ENCODE data around the gene APOL3. TPM values are rescaled to one million over a fixed set of nuclear protein-coding genes. Genes with fewer than 3 reads are reported as not detected.
A peak's percentile ranks its signal among the peaks of the same experiment; 100 is the strongest.

The APOL3 gene
- total and polyA plus RNA-seq, 7 experiments from 2014 or later, result 56.9 to 212 (median 123) TPM

- intact Hi-C loops (cut with micrococcal nuclease), result loop anchor here (1.0 to 10.0 kb wide), 2 partner anchors 7 to 318 kb away; partner anchors contain the start of gene TXN2 (in 2 of the 2)
- POLR2A ChIA-PET, result interaction anchor here (1.2 kb wide), 1 partner anchor 10 kb away, joined by 3 read pairs; no protein-coding TSS in a partner anchor
- H3K27me3 Mint-ChIP-seq, result peaks cover 0 to 10% (median 0%) of the 10 kb centered on the region in 5 donors
- H3K4me3 Mint-ChIP-seq, result peak overlapping the region in 5 of 10 donors; percentile 8 to 68 (median 61)
- peak overlapping the region; percentile 38 to 99 (median 82) for H3K27ac Mint-ChIP-seq
- H3K36me3 ChIP-seq (ENCODE audit: control insufficient read depth in 2 of 3, insufficient read depth in 3 of 3, low read length in 3 of 3), result no peaks in the 10 kb centered on the region
- H3K27ac ChIP-seq (ENCODE audit: low read depth, low read length), result no peak overlapping the region
- peaks cover 0 to 5% (median 0%) of the 10 kb centered on the region in 5 donors for H3K36me3 Mint-ChIP-seq
- no peaks in the 10 kb centered on the region for H3K27me3 ChIP-seq (ENCODE audit: control insufficient read depth in 2 of 2, insufficient read depth in 2 of 2, low read length in 2 of 2)
- H3K9me3 Mint-ChIP-seq, result peaks cover 0 to 16% (median 0%) of the 10 kb centered on the region in 11 donors
- CTCF ChIA-PET, result no interaction called here
- H3K9me3 ChIP-seq (ENCODE audit: control insufficient read depth in 2 of 3, low read length in 3 of 3), result no peaks in the 10 kb centered on the region
- peak; percentile 8 for ATAC-seq
- peaks cover 20 to 62% (median 48%) of the 10 kb centered on the region in 7 donors for H3K4me1 Mint-ChIP-seq
- DNase-seq, result peak in 5 of 9 donors; percentile 40 to 81 (median 66)
- no peak overlapping the region for H3K4me3 ChIP-seq (ENCODE audit: low read length)
- H3K4me1 ChIP-seq (ENCODE audit: control insufficient read depth in 2 of 2, insufficient read depth in 2 of 2, low read length in 2 of 2), result peaks cover 25 to 26% of the 10 kb centered on the region in 2 donors
These were observed 6.1 kb upstream of the APOL3 start for GRCh38 chr22:36166518-36167220.

- CTCF ChIA-PET, result interaction anchor here (0.6 kb wide), 1 partner anchor 16 kb away, joined by 5 read pairs; no protein-coding TSS in a partner anchor
- peaks cover 31 to 32% of the 10 kb centered on the region in 2 donors for H3K4me1 ChIP-seq (ENCODE audit: control insufficient read depth in 2 of 2, insufficient read depth in 2 of 2, low read length in 2 of 2)
- no peak for DNase-seq
- Mint-ChIP-seq H3K4me1 (peaks cover 26 to 68% (median 54%) of the 10 kb centered on the region in 7 donors), H3K27ac (peak overlapping the region in 8 of 9 donors; percentile 44 to 99 (median 74)), H3K36me3 (peaks cover 0 to 5% (median 0%) of the 10 kb centered on the region in 5 donors), H3K9me3 (peaks cover 0 to 16% (median 3%) of the 10 kb centered on the region in 11 donors), H3K27me3 (peaks cover 0 to 8% (median 0%) of the 10 kb centered on the region in 5 donors), H3K4me3 (peak overlapping the region in 2 of 10 donors; percentile 8 to 63)
- no peaks in the 10 kb centered on the region for H3K27me3 ChIP-seq (ENCODE audit: control insufficient read depth in 2 of 2, insufficient read depth in 2 of 2, low read length in 2 of 2)
- no peak overlapping the region for H3K27ac ChIP-seq (ENCODE audit: low read depth, low read length)
- no peaks in the 10 kb centered on the region for H3K36me3 ChIP-seq (ENCODE audit: control insufficient read depth in 2 of 3, insufficient read depth in 3 of 3, low read length in 3 of 3)
- intact Hi-C loops (cut with micrococcal nuclease), result loop anchor here (10.0 kb wide), 1 partner anchor 319 kb away; the partner anchor contains the start of gene TXN2 (in 2 of the 2)
- no peak for ATAC-seq
- H3K4me3 ChIP-seq (ENCODE audit: low read length), result no peak overlapping the region
- POLR2A ChIA-PET, result interaction anchor here (1.0 to 1.2 kb wide), 2 partner anchors 9 to 11 kb away, joined by 3 read pairs; no protein-coding TSS in a partner anchor
- H3K9me3 ChIP-seq (ENCODE audit: control insufficient read depth in 2 of 3, low read length in 3 of 3), result no peaks in the 10 kb centered on the region
These were observed 5.5 kb upstream of the APOL3 start for GRCh38 chr22:36166086-36166485.

GRCh38 chr22:36165141-36165540 lies 4.6 kb upstream of the APOL3 start:
- POLR2A ChIA-PET, result interaction anchor here (1.0 kb wide), 1 partner anchor 10 kb away, joined by 3 read pairs; no protein-coding TSS in a partner anchor
- H3K27me3 ChIP-seq (ENCODE audit: control insufficient read depth in 2 of 2, insufficient read depth in 2 of 2, low read length in 2 of 2), result no peaks in the 10 kb centered on the region
- H3K27ac ChIP-seq (ENCODE audit: low read depth, low read length), result no peak overlapping the region
- H3K27me3 Mint-ChIP-seq, result peaks cover 0 to 8% (median 0%) of the 10 kb centered on the region in 5 donors
- H3K36me3 Mint-ChIP-seq, result peaks cover 0 to 12% (median 0%) of the 10 kb centered on the region in 5 donors
- H3K27ac Mint-ChIP-seq, result peak overlapping the region in 7 of 9 donors; percentile 24 to 99 (median 62)
- H3K36me3 ChIP-seq (ENCODE audit: control insufficient read depth in 2 of 3, insufficient read depth in 3 of 3, low read length in 3 of 3), result no peaks in the 10 kb centered on the region
- peaks cover 0 to 16% (median 3%) of the 10 kb centered on the region in 11 donors for H3K9me3 Mint-ChIP-seq
- DNase-seq (no peak), ATAC-seq (no peak)
- peaks cover 37% of the 10 kb centered on the region in 2 donors for H3K4me1 ChIP-seq (ENCODE audit: control insufficient read depth in 2 of 2, insufficient read depth in 2 of 2, low read length in 2 of 2)
- H3K4me1 Mint-ChIP-seq, result peaks cover 32 to 77% (median 63%) of the 10 kb centered on the region in 7 donors
- CTCF ChIA-PET, result no interaction called here
- H3K4me3 Mint-ChIP-seq, result no peak overlapping the region
- no peak overlapping the region for H3K4me3 ChIP-seq (ENCODE audit: low read length)
- intact Hi-C loops (cut with micrococcal nuclease), result loop anchor here (10.0 kb wide), 1 partner anchor 320 kb away; the partner anchor contains the start of gene TXN2 (in 2 of the 2)
- no peaks in the 10 kb centered on the region for H3K9me3 ChIP-seq (ENCODE audit: control insufficient read depth in 2 of 3, low read length in 3 of 3)

- intact Hi-C loops (cut with micrococcal nuclease), result loop anchor here (10.0 kb wide), 1 partner anchor 320 kb away; the partner anchor contains the start of gene TXN2 (in 2 of the 2)
- POLR2A ChIA-PET, result interaction anchor here (1.6 to 2.6 kb wide), 2 partner anchors 9 to 12 kb away, joined by 5 to 12 read pairs; no protein-coding TSS in a partner anchor
- H3K27ac ChIP-seq (ENCODE audit: low read depth, low read length), result no peak overlapping the region
- H3K4me1 ChIP-seq (ENCODE audit: control insufficient read depth in 2 of 2, insufficient read depth in 2 of 2, low read length in 2 of 2), result peaks cover 37% of the 10 kb centered on the region in 2 donors
- no peaks in the 10 kb centered on the region for H3K36me3 ChIP-seq (ENCODE audit: control insufficient read depth in 2 of 3, insufficient read depth in 3 of 3, low read length in 3 of 3)
- Mint-ChIP-seq H3K27me3 (peaks cover 0 to 5% (median 0%) of the 10 kb centered on the region in 5 donors), H3K9me3 (peaks cover 0 to 16% (median 3%) of the 10 kb centered on the region in 11 donors), H3K36me3 (peaks cover 1 to 15% (median 2%) of the 10 kb centered on the region in 5 donors), H3K4me1 (peaks cover 36 to 82% (median 68%) of the 10 kb centered on the region in 7 donors), H3K4me3 (no peak overlapping the region), H3K27ac (peak overlapping the region in 7 of 9 donors; percentile 28 to 99 (median 71))
- H3K4me3 ChIP-seq (ENCODE audit: low read length), result no peak overlapping the region
- CTCF ChIA-PET, result interaction anchor here (6.7 kb wide), 1 partner anchor 16 kb away, joined by 71 read pairs; no protein-coding TSS in a partner anchor
- DNase-seq (no peak), ATAC-seq (peak; percentile 37)
- no peaks in the 10 kb centered on the region for H3K9me3 ChIP-seq (ENCODE audit: control insufficient read depth in 2 of 3, low read length in 3 of 3)
- H3K27me3 ChIP-seq (ENCODE audit: control insufficient read depth in 2 of 2, insufficient read depth in 2 of 2, low read length in 2 of 2), result no peaks in the 10 kb centered on the region
These were observed 4.1 kb upstream of the APOL3 start for GRCh38 chr22:36164621-36165020.

GRCh38 chr22:36163497-36163896 lies 2.9 kb upstream of the APOL3 start:
- POLR2A ChIA-PET, result interaction anchor here (1.6 to 2.6 kb wide), 2 partner anchors 8 to 11 kb away, joined by 5 to 12 read pairs; no protein-coding TSS in a partner anchor
- H3K4me3 ChIP-seq (ENCODE audit: low read length), result no peak overlapping the region
- H3K4me3 Mint-ChIP-seq, result no peak overlapping the region

More at GRCh38 chr22:36163497-36163896, 2.9 kb upstream of the APOL3 start:
- H3K27me3 ChIP-seq (ENCODE audit: control insufficient read depth in 2 of 2, insufficient read depth in 2 of 2, low read length in 2 of 2), result no peaks in the 10 kb centered on the region
- peaks cover 37 to 43% of the 10 kb centered on the region in 2 donors for H3K4me1 ChIP-seq (ENCODE audit: control insufficient read depth in 2 of 2, insufficient read depth in 2 of 2, low read length in 2 of 2)
- Mint-ChIP-seq H3K27me3 (peaks cover 0 to 3% (median 0%) of the 10 kb centered on the region in 5 donors), H3K9me3 (peaks cover 0 to 9% (median 0%) of the 10 kb centered on the region in 11 donors), H3K4me1 (peaks cover 42 to 93% (median 79%) of the 10 kb centered on the region in 7 donors), H3K36me3 (peaks cover 3 to 22% (median 6%) of the 10 kb centered on the region in 5 donors), H3K27ac (peak overlapping the region; percentile 7 to 99 (median 74))
- H3K36me3 ChIP-seq (ENCODE audit: control insufficient read depth in 2 of 3, insufficient read depth in 3 of 3, low read length in 3 of 3), result no peaks in the 10 kb centered on the region
- CTCF ChIA-PET, result interaction anchor here (6.7 kb wide), 1 partner anchor 17 kb away, joined by 71 read pairs; no protein-coding TSS in a partner anchor
- H3K9me3 ChIP-seq (ENCODE audit: control insufficient read depth in 2 of 3, low read length in 3 of 3), result no peaks in the 10 kb centered on the region
- DNase-seq (no peak), ATAC-seq (no peak)
- peak overlapping the region; percentile 96 for H3K27ac ChIP-seq (ENCODE audit: low read depth, low read length)
- intact Hi-C loops (cut with micrococcal nuclease), result loop anchor here (10.0 kb wide), 1 partner anchor 321 kb away; the partner anchor contains the start of gene TXN2 (in 2 of the 2)

Measured in naive thymus-derived CD4-positive, alpha-beta T cell (primary cell).